C4-2B (cell line): ENCODE measurements around the gene GAP43.

Experiments
- CTCF ChIP-seq: fragments of 450-650 bp; conservative IDR thresholded peaks from 2 replicates; pipeline ENCODE4 v1.5.1; 2017; ENCODE audit warnings: mild to moderate bottlenecking
- ZFX ChIP-seq: fragments of 450-650 bp; IDR thresholded peaks from 2 replicates; pipeline ENCODE4 v1.6.1; 2017

- TF ChIP-seq CTCF = no peak
- no peak for TF ChIP-seq ZFX
Observed at GRCh38 chr3:115695090-115695489, 71.8 kb downstream of the GAP43 start.
